Transverse colon (tissue), 4 donors: Measurements from ENCODE around the gene TMBIM1. TPM values are rescaled to one million over a fixed set of nuclear protein-coding genes. Genes with fewer than 3 reads are reported as not detected.
A peak's percentile ranks its signal among the peaks of the same experiment; 100 is the strongest.

ENCODE experiments used
- DNase-seq: peaks from one replicate; pipeline ENCODE4 v3.0.0-alpha.2; 2019
- H3K27ac ChIP-seq, 4 donors: fragments of 200-600 bp; sonication (generic); 2 replicates each; pipeline ENCODE4 v1.5.1; 2016 to 2018; ENCODE audit warnings: inconsistent platforms in 4 of 4
- H3K27me3 ChIP-seq: fragments of 200-600 bp; sonication (generic); 2 replicates; pipeline ENCODE4 v1.5.1; 2017; ENCODE audit warnings: inconsistent platforms
- H3K36me3 ChIP-seq, 4 donors: fragments of 200-600 bp; sonication (generic); 2 replicates each; pipeline ENCODE4 v1.5.1; 2017 to 2019; ENCODE audit warnings: inconsistent platforms in 4 of 4
- H3K4me1 ChIP-seq, 4 donors: fragments of 200-600 bp; sonication (generic); 2 replicates each; pipeline ENCODE4 v1.5.1; 2017 to 2020; ENCODE audit warnings: inconsistent platforms in 4 of 4
- H3K4me3 ChIP-seq, 4 donors: fragments of 200-600 bp; sonication (generic); 1 replicate in 1 of 4; 2 replicates in 3 of 4; pipeline versions ENCODE4 v1.5.1 to v1.6.1; 2017 to 2019; ENCODE audit warnings: inconsistent platforms in 4 of 4
- H3K9me3 ChIP-seq, 2 donors: fragments of 200-600 bp; sonication (generic); 2 replicates each; pipeline ENCODE4 v1.5.1; 2017 to 2019; ENCODE audit warnings: inconsistent platforms in 2 of 2
- EP300 ChIP-seq: sonication (generic); formaldehyde crosslinking; IDR thresholded peaks from one replicate; pipeline ENCODE4 v1.6.1; 2017; ENCODE audit warnings: antibody characterized with exemption, low read depth
- POLR2A ChIP-seq: fragments of 450-650 bp; IDR thresholded peaks from one replicate; pipeline ENCODE4 v1.6.1; 2016; ENCODE audit warnings: antibody characterized with exemption, mild to moderate bottlenecking, moderate library complexity
- POLR2AphosphoS5 ChIP-seq, 3 donors: sonication (generic); formaldehyde crosslinking; IDR thresholded peaks; one replicate each; pipeline ENCODE4 v1.6.1; 2016; ENCODE audit warnings: antibody characterized with exemption in 3 of 3
- WGBS, 2 donors: methylation state at CpG; one replicate each; pipeline ENCODE4 v1.1.5; 2018; ENCODE audit warnings: low coverage in 1 of 2; 5-methylcytosine and 5-hydroxymethylcytosine counted together
- in situ Hi-C, 4 donors: fragments of 200-750 bp; cut with MboI; loops; one replicate each; pipeline versions ENCODE4 v1.15.0 to v1.15.1; 2017; ENCODE audit warnings: low sequenced_read_pairs in 3 of 4, low pct_ligation_motif_present in 1 of 4, low pct_unique_long_range_greater_than_20kb in 1 of 4
- intact Hi-C: fragments of 100-400 bp; cut with DNase I; formaldehyde crosslinking; loops from one replicate; pipeline ENCODE4 v1.15.1; 2023; ENCODE audit warnings: low total_unique reads
- total RNA-seq, 4 donors: library from RNA; depleted of rRNA; stranded (reverse); fragments of >200 nt; gene quantifications; one replicate each; pipeline ENCODE4 v1.1.0, GENCODE V29; 2016
- TF ChIP-seq, protein P1 (sequence below), 5 experiments: fragments of 200-600 bp in 3 of 5; fragments of 450-650 bp in 2 of 5; sonication (generic) in 3 of 5; IDR thresholded peaks; 1 replicate in 2 of 5; 2 replicates in 3 of 5; pipeline ENCODE4 v1.5.1; 2016 to 2017; ENCODE audit warnings: antibody characterized with exemption in 5 of 5, inconsistent platforms in 3 of 5, mild to moderate bottlenecking in 2 of 5, moderate library complexity in 1 of 5

Gene TMBIM1
- total RNA-seq, 4 donors from 2014 or later, result 80.0 to 356 (median 200) TPM

DNA sequence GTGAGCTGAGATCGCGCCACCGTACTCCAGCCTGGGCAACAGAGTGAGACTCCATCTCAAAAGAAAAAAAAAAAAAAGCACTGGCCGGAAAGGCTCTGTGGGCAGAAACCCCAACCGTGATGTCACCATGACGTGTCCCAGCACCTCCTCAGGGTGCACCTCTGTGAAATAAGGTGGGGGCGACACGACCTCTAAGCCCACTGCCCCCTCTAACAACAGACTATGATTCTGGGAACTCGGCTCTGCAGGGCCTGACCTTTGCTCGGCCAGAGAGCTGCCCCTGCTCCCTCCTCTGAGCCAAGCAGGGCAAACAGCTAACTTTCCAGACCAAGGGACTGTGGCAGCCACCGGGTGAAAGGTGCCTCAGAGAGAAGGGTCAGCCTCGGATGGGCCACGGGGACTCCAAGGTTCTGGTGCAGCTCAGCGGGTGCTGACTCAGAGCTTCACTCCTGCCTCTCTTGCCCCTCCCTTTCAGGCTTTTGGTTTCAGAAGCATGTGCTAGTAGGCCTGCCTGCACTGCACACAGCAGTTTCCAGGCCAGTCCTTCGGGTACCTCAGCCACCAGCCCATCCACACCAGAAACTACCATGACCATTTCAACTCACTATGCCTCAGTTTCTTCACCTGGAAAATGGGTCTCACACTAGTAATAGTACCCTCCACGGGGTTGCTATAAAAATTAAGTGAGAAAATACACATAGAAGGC, 8.0 kb downstream of the TMBIM1 start:
- WGBS, 2 donors, result 50 to 75% methylated on average over 4 to 16 of the region's 16 CpGs
- in situ Hi-C loops, result loop anchor here in 2 of 4 donors (25.0 kb wide), 1 partner anchor 103 kb away; the partner anchor contains the start of genes CTDSP1 (in 2 of the 2) and SLC11A1 (in 2 of the 2)

DNA sequence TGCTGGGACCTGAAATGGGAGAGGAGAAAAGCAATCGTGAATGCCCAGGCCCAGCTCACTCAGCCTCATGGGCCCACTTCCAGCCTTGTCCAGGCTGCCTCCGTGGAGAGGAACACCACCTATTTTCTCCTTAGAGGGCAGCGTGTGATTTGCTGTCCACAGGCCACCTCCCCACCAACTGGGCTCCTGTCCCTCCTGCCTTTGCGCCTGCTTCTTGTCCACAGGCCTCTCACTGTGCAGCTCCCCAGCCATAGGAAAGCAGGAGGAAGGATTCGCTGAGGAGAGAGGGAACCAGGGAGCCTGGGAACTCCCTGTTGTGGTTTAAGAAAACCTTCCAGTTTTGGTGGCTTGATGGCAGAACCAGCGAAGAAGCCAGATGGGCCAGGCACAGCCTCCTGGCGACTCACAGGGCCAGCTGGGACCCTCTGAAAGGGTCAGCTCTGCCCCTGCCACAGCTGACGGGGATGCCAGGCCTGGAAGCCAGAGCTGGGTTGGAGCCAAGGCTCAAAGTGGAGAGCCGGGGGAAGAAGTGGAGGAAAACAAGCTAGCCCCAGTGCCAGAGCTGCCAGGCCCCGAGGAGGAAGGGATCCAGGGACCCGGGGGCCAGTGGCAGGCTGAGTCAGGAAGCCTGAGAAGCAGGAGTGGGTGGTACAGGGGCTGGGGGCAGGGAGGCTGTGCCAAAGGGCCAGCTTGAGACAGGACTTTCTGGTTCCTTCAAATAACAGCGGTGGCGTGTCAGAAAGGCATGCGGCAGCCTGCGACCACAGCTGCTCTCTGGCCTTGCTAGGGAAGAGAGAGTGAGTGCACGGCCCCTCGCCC, 9.9 kb downstream of the TMBIM1 start:
- intact Hi-C loops (no loop called here), in situ Hi-C loops (loop anchor here in 2 of 4 donors (25.0 kb wide), 1 partner anchor 105 kb away; the partner anchor contains the start of genes CTDSP1 (in 2 of the 2) and SLC11A1 (in 2 of the 2))
- H3K9me3 ChIP-seq, result no peaks in the 10 kb centered on the region
- DNase-seq, result no peak
- H3K36me3 ChIP-seq, result peaks cover 0 to 40% (median 15%) of the 10 kb centered on the region in 4 donors
- H3K27ac ChIP-seq, result peak overlapping the region; percentile 96 to 98 (median 98)
- TF ChIP-seq POLR2A (no peak), POLR2AphosphoS5 (IDR thresholded peaks at IDR 0.05) (peak in 1 of 3 donors; percentile 42), EP300 (no peak)
- TF ChIP-seq, protein P1, sequence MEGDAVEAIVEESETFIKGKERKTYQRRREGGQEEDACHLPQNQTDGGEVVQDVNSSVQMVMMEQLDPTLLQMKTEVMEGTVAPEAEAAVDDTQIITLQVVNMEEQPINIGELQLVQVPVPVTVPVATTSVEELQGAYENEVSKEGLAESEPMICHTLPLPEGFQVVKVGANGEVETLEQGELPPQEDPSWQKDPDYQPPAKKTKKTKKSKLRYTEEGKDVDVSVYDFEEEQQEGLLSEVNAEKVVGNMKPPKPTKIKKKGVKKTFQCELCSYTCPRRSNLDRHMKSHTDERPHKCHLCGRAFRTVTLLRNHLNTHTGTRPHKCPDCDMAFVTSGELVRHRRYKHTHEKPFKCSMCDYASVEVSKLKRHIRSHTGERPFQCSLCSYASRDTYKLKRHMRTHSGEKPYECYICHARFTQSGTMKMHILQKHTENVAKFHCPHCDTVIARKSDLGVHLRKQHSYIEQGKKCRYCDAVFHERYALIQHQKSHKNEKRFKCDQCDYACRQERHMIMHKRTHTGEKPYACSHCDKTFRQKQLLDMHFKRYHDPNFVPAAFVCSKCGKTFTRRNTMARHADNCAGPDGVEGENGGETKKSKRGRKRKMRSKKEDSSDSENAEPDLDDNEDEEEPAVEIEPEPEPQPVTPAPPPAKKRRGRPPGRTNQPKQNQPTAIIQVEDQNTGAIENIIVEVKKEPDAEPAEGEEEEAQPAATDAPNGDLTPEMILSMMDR (IDR thresholded peaks at IDR 0.05), result no peak
- no peaks in the 10 kb centered on the region for H3K27me3 ChIP-seq
- peak overlapping the region in 1 of 4 donors; percentile 14 for H3K4me3 ChIP-seq
- H3K4me1 ChIP-seq, result peaks cover 45 to 63% (median 59%) of the 10 kb centered on the region in 4 donors
- 58% methylated on average over 13 of the region's 17 CpGs; no CpG with 5 or more reads in 1 of the 2 donors for WGBS, 2 donors

More for the DNA sequence above, 8.0 kb downstream of the TMBIM1 start:
- TF ChIP-seq, protein P1 (IDR thresholded peaks at IDR 0.05), result no peak
- peak in 2 of 3 donors; percentile 35 to 42 for TF ChIP-seq POLR2AphosphoS5 (IDR thresholded peaks at IDR 0.05)
- H3K27me3 ChIP-seq, result no peaks in the 10 kb centered on the region
- peak; percentile 75 for DNase-seq
- H3K27ac ChIP-seq, result peak overlapping the region; percentile 96 to 98 (median 98)
- H3K4me1 ChIP-seq, result peaks cover 61 to 82% (median 78%) of the 10 kb centered on the region in 4 donors
- peaks cover 0 to 23% (median 11%) of the 10 kb centered on the region in 4 donors for H3K36me3 ChIP-seq
- intact Hi-C loops, result no loop called here
- no peak overlapping the region for H3K4me3 ChIP-seq
- no peaks in the 10 kb centered on the region for H3K9me3 ChIP-seq

DNA sequence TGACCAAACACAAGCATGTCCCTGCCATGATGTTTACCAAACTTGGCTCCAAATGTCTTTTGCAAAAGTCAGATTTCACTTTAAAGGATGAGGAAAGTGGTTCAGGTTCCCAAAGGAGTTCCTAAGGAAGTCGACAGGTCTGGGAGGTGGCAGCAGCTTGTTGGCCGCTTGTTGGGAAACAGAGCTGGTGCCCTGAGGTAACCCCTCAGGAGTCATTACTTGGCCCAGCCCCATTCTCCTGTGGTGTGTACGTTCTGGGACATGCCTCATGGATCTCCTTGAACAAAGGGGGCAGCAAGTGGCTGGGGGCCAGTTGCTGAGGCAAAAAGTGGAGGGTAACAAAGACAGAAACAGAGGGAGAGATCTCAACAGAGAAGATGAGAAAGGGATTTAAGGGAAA, 10.9 kb downstream of the TMBIM1 start:
- peak overlapping the region; percentile 96 to 98 (median 98) for H3K27ac ChIP-seq
- TF ChIP-seq POLR2A, result no peak
- TF ChIP-seq POLR2AphosphoS5 (IDR thresholded peaks at IDR 0.05), result no peak
- peaks cover 40 to 54% (median 51%) of the 10 kb centered on the region in 4 donors for H3K4me1 ChIP-seq
- 83% methylated on average over 2 to 3 of the region's 3 CpGs for WGBS, 2 donors
- in situ Hi-C loops (loop anchor here in 2 of 4 donors (25.0 kb wide), 1 partner anchor 106 kb away; the partner anchor contains the start of genes CTDSP1 (in 2 of the 2) and SLC11A1 (in 2 of the 2)), intact Hi-C loops (no loop called here)
- H3K4me3 ChIP-seq, result no peak overlapping the region
- no peaks in the 10 kb centered on the region for H3K9me3 ChIP-seq
- no peaks in the 10 kb centered on the region for H3K27me3 ChIP-seq
- DNase-seq, result no peak
- H3K36me3 ChIP-seq, result peaks cover 0 to 50% (median 19%) of the 10 kb centered on the region in 4 donors

DNA sequence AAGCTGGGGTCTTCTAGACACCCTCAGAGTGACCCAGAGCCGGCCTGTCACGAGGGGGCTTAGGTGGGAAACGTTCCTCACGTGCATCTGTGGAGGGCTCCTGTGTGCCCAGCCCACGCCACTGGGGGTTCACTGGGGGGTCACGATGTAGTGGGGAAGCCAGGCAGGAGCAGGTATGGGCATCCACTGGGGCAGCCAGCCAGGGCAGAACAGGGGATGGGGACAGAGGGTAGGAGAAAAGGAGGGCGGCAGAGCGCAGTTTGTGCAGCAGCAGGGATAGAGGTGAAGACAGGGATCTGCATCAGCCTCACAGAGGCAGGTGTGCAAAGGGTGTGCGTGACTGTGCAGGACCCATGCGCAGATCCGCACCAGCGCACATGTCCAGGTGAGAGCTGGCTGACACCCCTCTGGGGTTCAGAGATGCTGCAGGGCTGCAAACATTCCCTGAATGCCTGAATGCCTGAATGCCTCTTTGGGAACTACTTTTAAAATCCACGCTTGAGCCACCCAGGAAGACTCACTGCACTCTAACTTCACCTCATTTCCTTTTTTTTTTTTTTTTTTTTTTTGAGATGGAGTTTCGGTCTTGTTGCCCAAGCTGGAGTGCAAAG, 11.9 kb downstream of the TMBIM1 start:
- Histone ChIP-seq H3K4me1 (peaks cover 29 to 43% (median 40%) of the 10 kb centered on the region in 4 donors), H3K36me3 (peaks cover 0 to 61% (median 23%) of the 10 kb centered on the region in 4 donors), H3K27me3 (no peaks in the 10 kb centered on the region), H3K4me3 (no peak overlapping the region), H3K9me3 (no peaks in the 10 kb centered on the region), H3K27ac (no peak overlapping the region)
- no peak for TF ChIP-seq POLR2AphosphoS5 (IDR thresholded peaks at IDR 0.05)
- TF ChIP-seq EP300, result no peak
- no peak for TF ChIP-seq POLR2A
- 93 to 100% methylated on average over 8 to 14 of the region's 14 CpGs for WGBS, 2 donors
- DNase-seq, result no peak
- intact Hi-C loops, result no loop called here
- in situ Hi-C loops, result loop anchor here in 2 of 4 donors (25.0 kb wide), 1 partner anchor 107 kb away; the partner anchor contains the start of genes CTDSP1 (in 2 of the 2) and SLC11A1 (in 2 of the 2)
